Neural cell (in vitro differentiated cells): ENCODE data around the gene FAM83B. TPM values are rescaled to one million over a fixed set of nuclear protein-coding genes. Genes with fewer than 3 reads are reported as not detected.

Experiments used
- H2AFZ ChIP-seq: fragments of 200-600, 300-800 bp; sonication (generic), shearing (Covaris generic); 2 replicates; pipeline ENCODE4 v1.6.0; 2014; ENCODE audit warnings: low read depth, mild to moderate bottlenecking, antibody characterized with exemption, low read length, moderate library complexity
- H3F3A ChIP-seq: fragments of 200-600 bp; shearing (Covaris generic); 2 replicates; pipeline ENCODE4 v1.6.1; 2016; ENCODE audit warnings: mild to moderate bottlenecking, moderate library complexity, mixed read lengths, antibody characterized with exemption, low read length; ENCODE audit not compliant: insufficient read depth, poor library complexity, severe bottlenecking
- H3K27ac ChIP-seq: fragments of 200-600, 300-800 bp; sonication (generic), shearing (Covaris generic); 2 replicates; pipeline ENCODE4 v1.5.1; 2014; ENCODE audit warnings: mild to moderate bottlenecking, low read length, moderate library complexity
- H3K27me3 ChIP-seq: fragments of 300-800, 200-600 bp; sonication (generic), shearing (Covaris generic); 2 replicates; pipeline ENCODE4 v1.6.0; 2014; ENCODE audit warnings: mild to moderate bottlenecking, low read depth, low read length, moderate library complexity; ENCODE audit not compliant: insufficient read depth
- H3K36me3 ChIP-seq: fragments of 300-800, 200-600 bp; sonication (generic), shearing (Covaris generic); 2 replicates; pipeline ENCODE4 v1.5.1; 2014; ENCODE audit warnings: mild to moderate bottlenecking, antibody characterized with exemption, low read length, moderate library complexity; ENCODE audit not compliant: insufficient read depth
- H3K4me2 ChIP-seq: fragments of 300-800, 200-600 bp; sonication (generic), shearing (Covaris generic); 2 replicates; pipeline ENCODE4 v1.6.0; 2014; ENCODE audit warnings: mild to moderate bottlenecking, low read length
- H3K4me3 ChIP-seq: fragments of 300-800, 200-600 bp; sonication (generic), shearing (Covaris generic); 2 replicates; pipeline ENCODE4 v1.5.1; 2014; ENCODE audit warnings: mild to moderate bottlenecking, low read length, moderate library complexity
- H3K79me2 ChIP-seq: fragments of 200-600 bp; shearing (Covaris generic); replicated peaks from 2 replicates; pipeline ENCODE4 v1.6.0; 2014; ENCODE audit warnings: mild to moderate bottlenecking, low read length, moderate library complexity; ENCODE audit not compliant: insufficient read depth
- H3K9ac ChIP-seq: fragments of 300-800, 200-600 bp; sonication (generic), shearing (Covaris generic); 2 replicates; pipeline ENCODE4 v1.6.1; 2016; ENCODE audit warnings: mild to moderate bottlenecking, low read length, mixed read lengths
- H3K9me2 ChIP-seq: fragments of 200-600 bp; shearing (Covaris generic); 2 replicates; pipeline ENCODE4 v1.6.1; 2016; ENCODE audit warnings: mild to moderate bottlenecking, low read length, mixed read lengths; ENCODE audit not compliant: insufficient read depth
- H3K9me3 ChIP-seq: fragments of 200-600, 300-800 bp; sonication (generic), shearing (Covaris generic); 2 replicates; pipeline ENCODE4 v1.6.1; 2016; ENCODE audit warnings: mild to moderate bottlenecking, mixed run types, low read length, moderate library complexity, mixed read lengths
- H4K20me1 ChIP-seq: fragments of 200-600 bp; shearing (Covaris generic); 2 replicates; pipeline ENCODE4 v1.6.1; 2016; ENCODE audit warnings: mild to moderate bottlenecking, mixed run types; ENCODE audit not compliant: insufficient read depth
- EP300 ChIP-seq: fragments of 450-650 bp; conservative IDR thresholded peaks from 2 replicates; pipeline ENCODE4 v1.6.1; 2014; ENCODE audit warnings: antibody characterized with exemption, mild to moderate bottlenecking, moderate library complexity; ENCODE audit not compliant: poor library complexity, severe bottlenecking
- EZH2 ChIP-seq: fragments of 200-600, 300-800 bp; shearing (Covaris generic), sonication (generic); IDR thresholded peaks from 2 replicates; pipeline ENCODE4 v1.6.1; 2014; ENCODE audit warnings: antibody characterized with exemption, low read length, borderline replicate concordance, mild to moderate bottlenecking; ENCODE audit not compliant: insufficient read depth, poor library complexity, severe bottlenecking
- MXI1 ChIP-seq: fragments of 450-650 bp; conservative IDR thresholded peaks from 2 replicates; pipeline ENCODE4 v1.6.1; 2014; ENCODE audit warnings: antibody characterized with exemption, mild to moderate bottlenecking; ENCODE audit not compliant: poor library complexity, severe bottlenecking
- POLR2AphosphoS5 ChIP-seq: IDR thresholded peaks from 2 replicates; pipeline ENCODE4 v1.6.1; 2012
- RAD21 ChIP-seq: fragments of 450-650 bp; conservative IDR thresholded peaks from 2 replicates; pipeline ENCODE4 v1.6.1; 2014; ENCODE audit warnings: antibody characterized with exemption, mild to moderate bottlenecking, moderate library complexity
- SMC3 ChIP-seq: fragments of 450-650 bp; conservative IDR thresholded peaks from 2 replicates; pipeline ENCODE4 v1.6.1; 2014; ENCODE audit warnings: antibody characterized with exemption, mild to moderate bottlenecking, moderate library complexity; ENCODE audit not compliant: poor library complexity
- TAF1 ChIP-seq: IDR thresholded peaks from 2 replicates; pipeline ENCODE4 v1.6.1; 2012; ENCODE audit warnings: low read depth
- polyA plus RNA-seq: library from polyadenylated mRNA; depleted of rRNA; stranded (reverse); fragments of >200 nt; gene quantifications from 2 replicates; pipeline ENCODE4 v1.2.3, GENCODE V29; 2014
- TF ChIP-seq, protein P1 (sequence below): fragments of 450-650 bp; IDR thresholded peaks from 2 replicates; pipeline ENCODE4 v1.5.1; 2014; ENCODE audit warnings: antibody characterized with exemption, mild to moderate bottlenecking, moderate library complexity; ENCODE audit not compliant: poor library complexity, severe bottlenecking
- TF ChIP-seq, protein P2 (sequence below): IDR thresholded peaks from 2 replicates; pipeline ENCODE4 v1.6.1; 2012; ENCODE audit warnings: borderline replicate concordance

The FAM83B gene
- polyA plus RNA-seq, 1 donor from 2014 or later, result not detected

DNA sequence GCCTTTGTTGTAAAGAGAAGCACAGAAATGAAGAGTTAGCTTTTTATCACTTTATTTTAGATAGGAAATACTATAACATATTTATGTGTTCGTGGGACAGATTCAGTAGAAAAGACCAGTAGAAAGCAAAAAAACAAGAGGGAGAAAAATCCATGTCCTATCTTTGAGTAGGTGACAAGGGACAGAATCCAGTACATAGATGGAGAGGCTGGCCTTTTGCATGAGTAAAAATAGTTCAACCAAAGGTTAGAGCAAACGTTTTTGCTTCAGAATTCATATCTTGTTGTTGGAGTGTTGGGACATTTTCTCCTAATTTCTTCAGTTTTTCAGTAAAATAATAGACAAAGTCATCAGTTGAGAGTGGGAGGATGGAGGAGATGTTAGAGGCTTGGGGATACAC, 19.6 kb upstream of the FAM83B start:
- no peaks in the 10 kb centered on the region for H4K20me1 ChIP-seq
- no peak overlapping the region for H3K9ac ChIP-seq
- H3K27ac ChIP-seq, result no peak overlapping the region
- no peaks in the 10 kb centered on the region for H3F3A ChIP-seq
- no peaks in the 10 kb centered on the region for H3K79me2 ChIP-seq
- no peaks in the 10 kb centered on the region for H3K9me3 ChIP-seq
- no peaks in the 10 kb centered on the region for H3K27me3 ChIP-seq
- TF ChIP-seq POLR2AphosphoS5, result no peak
- TF ChIP-seq EZH2, result no peak
- no peak for TF ChIP-seq MXI1
- TF ChIP-seq RAD21, result no peak
- TF ChIP-seq EP300, result no peak
- TF ChIP-seq TAF1, result no peak
- TF ChIP-seq SMC3, result no peak
- TF ChIP-seq, protein P1, sequence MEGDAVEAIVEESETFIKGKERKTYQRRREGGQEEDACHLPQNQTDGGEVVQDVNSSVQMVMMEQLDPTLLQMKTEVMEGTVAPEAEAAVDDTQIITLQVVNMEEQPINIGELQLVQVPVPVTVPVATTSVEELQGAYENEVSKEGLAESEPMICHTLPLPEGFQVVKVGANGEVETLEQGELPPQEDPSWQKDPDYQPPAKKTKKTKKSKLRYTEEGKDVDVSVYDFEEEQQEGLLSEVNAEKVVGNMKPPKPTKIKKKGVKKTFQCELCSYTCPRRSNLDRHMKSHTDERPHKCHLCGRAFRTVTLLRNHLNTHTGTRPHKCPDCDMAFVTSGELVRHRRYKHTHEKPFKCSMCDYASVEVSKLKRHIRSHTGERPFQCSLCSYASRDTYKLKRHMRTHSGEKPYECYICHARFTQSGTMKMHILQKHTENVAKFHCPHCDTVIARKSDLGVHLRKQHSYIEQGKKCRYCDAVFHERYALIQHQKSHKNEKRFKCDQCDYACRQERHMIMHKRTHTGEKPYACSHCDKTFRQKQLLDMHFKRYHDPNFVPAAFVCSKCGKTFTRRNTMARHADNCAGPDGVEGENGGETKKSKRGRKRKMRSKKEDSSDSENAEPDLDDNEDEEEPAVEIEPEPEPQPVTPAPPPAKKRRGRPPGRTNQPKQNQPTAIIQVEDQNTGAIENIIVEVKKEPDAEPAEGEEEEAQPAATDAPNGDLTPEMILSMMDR, result no peak
- TF ChIP-seq, protein P2, sequence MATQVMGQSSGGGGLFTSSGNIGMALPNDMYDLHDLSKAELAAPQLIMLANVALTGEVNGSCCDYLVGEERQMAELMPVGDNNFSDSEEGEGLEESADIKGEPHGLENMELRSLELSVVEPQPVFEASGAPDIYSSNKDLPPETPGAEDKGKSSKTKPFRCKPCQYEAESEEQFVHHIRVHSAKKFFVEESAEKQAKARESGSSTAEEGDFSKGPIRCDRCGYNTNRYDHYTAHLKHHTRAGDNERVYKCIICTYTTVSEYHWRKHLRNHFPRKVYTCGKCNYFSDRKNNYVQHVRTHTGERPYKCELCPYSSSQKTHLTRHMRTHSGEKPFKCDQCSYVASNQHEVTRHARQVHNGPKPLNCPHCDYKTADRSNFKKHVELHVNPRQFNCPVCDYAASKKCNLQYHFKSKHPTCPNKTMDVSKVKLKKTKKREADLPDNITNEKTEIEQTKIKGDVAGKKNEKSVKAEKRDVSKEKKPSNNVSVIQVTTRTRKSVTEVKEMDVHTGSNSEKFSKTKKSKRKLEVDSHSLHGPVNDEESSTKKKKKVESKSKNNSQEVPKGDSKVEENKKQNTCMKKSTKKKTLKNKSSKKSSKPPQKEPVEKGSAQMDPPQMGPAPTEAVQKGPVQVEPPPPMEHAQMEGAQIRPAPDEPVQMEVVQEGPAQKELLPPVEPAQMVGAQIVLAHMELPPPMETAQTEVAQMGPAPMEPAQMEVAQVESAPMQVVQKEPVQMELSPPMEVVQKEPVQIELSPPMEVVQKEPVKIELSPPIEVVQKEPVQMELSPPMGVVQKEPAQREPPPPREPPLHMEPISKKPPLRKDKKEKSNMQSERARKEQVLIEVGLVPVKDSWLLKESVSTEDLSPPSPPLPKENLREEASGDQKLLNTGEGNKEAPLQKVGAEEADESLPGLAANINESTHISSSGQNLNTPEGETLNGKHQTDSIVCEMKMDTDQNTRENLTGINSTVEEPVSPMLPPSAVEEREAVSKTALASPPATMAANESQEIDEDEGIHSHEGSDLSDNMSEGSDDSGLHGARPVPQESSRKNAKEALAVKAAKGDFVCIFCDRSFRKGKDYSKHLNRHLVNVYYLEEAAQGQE, result no peak
- H3K4me2 ChIP-seq, result no peak overlapping the region
- H3K36me3 ChIP-seq, result no peaks in the 10 kb centered on the region
- H2AFZ ChIP-seq, result no peak overlapping the region
- no peak overlapping the region for H3K4me3 ChIP-seq
- no peaks in the 10 kb centered on the region for H3K9me2 ChIP-seq

DNA sequence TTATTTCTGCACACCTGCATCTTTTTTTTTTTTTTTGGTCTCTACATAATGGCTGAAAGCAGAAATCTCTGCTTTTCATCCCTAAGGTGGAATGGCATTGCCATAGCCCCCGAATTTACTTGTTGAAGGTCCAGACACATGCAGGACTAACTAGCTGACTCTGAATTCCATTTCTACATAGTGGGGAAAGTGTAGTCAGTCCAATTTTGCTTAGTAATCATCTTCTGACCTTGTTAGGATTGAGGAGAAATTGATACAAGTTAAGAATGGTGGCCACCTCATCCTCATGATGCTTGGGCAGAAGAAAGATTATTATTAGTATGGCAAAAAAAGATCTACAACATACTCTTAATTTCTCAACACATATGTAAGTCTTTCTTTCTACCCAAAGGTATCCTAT, 16.4 kb upstream of the FAM83B start:
- Histone ChIP-seq H3K79me2 (no peaks in the 10 kb centered on the region), H3K9ac (no peak overlapping the region), H3K9me3 (no peaks in the 10 kb centered on the region), H3K4me2 (no peak overlapping the region), H3K4me3 (no peak overlapping the region), H3F3A (no peaks in the 10 kb centered on the region), H4K20me1 (no peaks in the 10 kb centered on the region), H3K9me2 (no peaks in the 10 kb centered on the region), H3K27me3 (no peaks in the 10 kb centered on the region), H3K36me3 (no peaks in the 10 kb centered on the region), H2AFZ (no peak overlapping the region), H3K27ac (no peak overlapping the region)
- TF ChIP-seq TAF1 (no peak), RAD21 (no peak), EP300 (no peak), MXI1 (no peak), EZH2 (no peak), POLR2AphosphoS5 (no peak), SMC3 (no peak)
- TF ChIP-seq, protein P1, result no peak
- TF ChIP-seq, protein P2, result no peak
